ENCODE results near the gene MED29.

MED29 gene

DNA sequence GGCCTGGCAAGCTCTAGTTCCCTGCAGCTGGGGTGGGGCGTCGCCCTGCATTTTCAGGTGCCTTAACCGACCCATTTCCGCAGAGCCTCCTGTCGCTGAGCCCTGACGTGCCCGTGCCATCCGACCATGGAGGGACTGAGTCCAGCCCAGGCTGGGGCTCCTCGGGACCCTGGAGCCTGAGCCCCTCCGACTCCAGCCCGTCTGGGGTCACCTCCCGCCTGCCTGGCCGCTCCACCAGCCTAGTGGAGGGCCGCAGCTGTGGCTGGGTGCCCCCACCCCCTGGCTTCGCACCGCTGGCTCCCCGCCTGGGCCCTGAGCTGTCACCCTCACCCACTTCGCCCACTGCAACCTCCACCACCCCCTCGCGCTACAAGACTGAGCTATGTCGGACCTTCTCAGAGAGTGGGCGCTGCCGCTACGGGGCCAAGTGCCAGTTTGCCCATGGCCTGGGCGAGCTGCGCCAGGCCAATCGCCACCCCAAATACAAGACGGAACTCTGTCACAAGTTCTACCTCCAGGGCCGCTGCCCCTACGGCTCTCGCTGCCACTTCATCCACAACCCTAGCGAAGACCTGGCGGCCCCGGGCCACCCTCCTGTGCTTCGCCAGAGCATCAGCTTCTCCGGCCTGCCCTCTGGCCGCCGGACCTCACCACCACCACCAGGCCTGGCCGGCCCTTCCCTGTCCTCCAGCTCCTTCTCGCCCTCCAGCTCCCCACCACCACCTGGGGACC, 16.6 kb downstream of the MED29 start:
- H3K27ac ChIP-seq: peak overlapping the region; percentile 96
- no peak for TF ChIP-seq CTCF (conservative IDR thresholded peaks at IDR 0.05)

DNA sequence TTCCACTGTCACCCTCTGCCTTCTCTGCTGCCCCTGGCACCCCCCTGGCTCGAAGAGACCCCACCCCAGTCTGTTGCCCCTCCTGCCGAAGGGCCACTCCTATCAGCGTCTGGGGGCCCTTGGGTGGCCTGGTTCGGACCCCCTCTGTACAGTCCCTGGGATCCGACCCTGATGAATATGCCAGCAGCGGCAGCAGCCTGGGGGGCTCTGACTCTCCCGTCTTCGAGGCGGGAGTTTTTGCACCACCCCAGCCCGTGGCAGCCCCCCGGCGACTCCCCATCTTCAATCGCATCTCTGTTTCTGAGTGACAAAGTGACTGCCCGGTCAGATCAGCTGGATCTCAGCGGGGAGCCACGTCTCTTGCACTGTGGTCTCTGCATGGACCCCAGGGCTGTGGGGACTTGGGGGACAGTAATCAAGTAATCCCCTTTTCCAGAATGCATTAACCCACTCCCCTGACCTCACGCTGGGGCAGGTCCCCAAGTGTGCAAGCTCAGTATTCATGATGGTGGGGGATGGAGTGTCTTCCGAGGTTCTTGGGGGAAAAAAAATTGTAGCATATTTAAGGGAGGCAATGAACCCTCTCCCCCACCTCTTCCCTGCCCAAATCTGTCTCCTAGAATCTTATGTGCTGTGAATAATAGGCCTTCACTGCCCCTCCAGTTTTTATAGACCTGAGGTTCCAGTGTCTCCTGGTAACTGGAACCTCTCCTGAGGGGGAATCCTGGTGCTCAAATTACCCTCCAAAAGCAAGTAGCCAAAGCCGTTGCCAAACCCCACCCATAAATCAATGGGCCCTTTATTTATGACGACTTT, 17.4 kb downstream of the MED29 start:
- H3K27ac ChIP-seq: peak overlapping the region; percentile 96
- no peak for TF ChIP-seq CTCF (conservative IDR thresholded peaks at IDR 0.05)

DNA sequence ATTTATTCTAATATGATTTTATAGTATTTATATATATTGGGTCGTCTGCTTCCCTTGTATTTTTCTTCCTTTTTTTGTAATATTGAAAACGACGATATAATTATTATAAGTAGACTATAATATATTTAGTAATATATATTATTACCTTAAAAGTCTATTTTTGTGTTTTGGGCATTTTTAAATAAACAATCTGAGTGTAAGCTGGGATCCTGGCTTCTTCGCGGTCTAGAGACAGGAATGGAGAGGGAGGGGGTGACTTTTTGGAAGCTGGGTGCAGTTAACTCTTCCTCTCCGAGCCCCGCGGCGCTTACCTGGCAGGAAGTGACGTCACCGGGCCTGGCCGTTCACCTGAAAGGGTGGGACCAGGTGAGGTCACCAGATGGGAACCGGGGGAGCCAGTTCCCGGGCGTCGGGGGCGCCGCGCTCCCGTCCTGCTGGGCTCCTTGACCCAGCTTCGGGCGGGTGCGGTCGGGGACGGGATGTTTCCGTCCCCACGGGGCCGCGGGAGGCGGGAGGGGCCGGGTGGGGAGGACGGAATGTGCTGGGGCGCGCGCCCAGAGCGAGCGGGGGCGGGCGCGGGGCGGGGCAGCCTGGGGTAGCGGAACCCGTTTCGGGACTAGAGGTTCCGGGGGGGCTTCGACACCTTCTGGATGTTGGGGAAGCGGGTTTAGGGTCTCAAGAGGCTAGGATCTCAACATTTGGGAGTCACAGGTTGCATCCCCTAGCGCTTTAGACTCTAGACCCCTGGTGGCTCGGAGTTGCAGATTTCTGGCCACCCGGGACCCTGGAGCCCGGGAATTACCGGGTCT, 18.2 kb downstream of the MED29 start:
- TF ChIP-seq CTCF (conservative IDR thresholded peaks at IDR 0.05): no peak
- H3K27ac ChIP-seq: peak overlapping the region; percentile 96

- H3K27ac ChIP-seq: peak overlapping the region; percentile 96
- no peak for TF ChIP-seq CTCF (conservative IDR thresholded peaks at IDR 0.05)
Observed at GRCh38 chr19:39410017-39410830, 19.0 kb downstream of the MED29 start.

DNA sequence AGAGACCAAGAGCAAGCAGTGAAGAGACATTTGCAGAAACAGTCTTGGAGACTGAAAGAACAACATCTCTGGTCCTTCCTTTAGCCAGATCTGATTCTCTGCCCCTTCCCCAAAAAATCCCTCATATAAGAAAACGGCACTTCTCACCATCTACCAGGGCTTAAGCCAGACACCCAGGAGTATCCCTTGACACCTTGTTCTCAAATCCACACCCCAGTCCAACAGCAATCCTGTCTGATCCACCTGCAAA, 19.6 kb downstream of the MED29 start:
- no peak for TF ChIP-seq CTCF (conservative IDR thresholded peaks at IDR 0.05)
- peak overlapping the region; percentile 96 for H3K27ac ChIP-seq

DNA sequence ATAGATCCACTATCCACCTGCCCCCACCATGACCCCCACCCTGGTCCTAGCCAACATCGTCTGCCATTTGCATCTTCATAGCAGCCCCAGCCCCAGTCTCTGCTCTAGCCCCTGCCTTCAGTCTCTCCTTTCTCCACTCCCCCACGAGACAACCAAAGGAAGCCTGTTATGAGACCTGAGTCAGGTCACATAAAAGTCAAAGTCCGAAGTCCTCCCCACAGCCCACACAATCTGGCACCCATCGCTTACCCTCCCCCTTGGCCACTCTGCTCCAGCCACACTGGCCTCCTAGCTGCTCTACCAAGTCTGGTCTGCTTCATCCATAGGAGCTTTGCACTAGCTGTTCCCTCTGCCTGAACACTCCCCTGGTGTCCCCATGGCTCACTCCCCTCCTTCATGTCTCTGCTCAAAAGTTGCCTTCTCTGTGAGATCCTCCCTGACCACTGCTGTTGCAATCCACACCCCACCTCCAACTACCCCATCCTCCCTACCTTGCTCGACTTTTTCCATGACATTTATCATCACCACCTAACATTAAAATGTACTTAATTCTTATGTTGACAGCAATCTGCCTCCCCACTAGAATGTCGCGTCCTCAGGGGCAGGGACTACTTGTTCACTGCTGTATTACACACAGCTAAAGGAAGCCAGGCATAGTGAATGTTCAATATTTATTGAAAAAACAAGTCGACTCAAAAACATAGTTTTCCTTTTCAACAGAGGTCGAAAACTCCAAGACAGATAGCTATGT, 20.1 kb downstream of the MED29 start:
- no peak for TF ChIP-seq CTCF (conservative IDR thresholded peaks at IDR 0.05)
- peak overlapping the region; percentile 96 for H3K27ac ChIP-seq

Data from VCaP (cell line).